Activated naive CD4-positive, alpha-beta T cell treated with anti-CD3 and anti-CD28 coated beads, Interleukin-2, amount 50 U/mL, for 72 hours (primary cell): ENCODE data around the gene DHFR. TPM values are rescaled to one million over a fixed set of nuclear protein-coding genes. Genes with fewer than 3 reads are reported as not detected.
A peak's percentile ranks its signal among the peaks of the same experiment; 100 is the strongest.

ENCODE experiments used
- ATAC-seq, 2 donors: fragments of 150-1000 bp; cut with Tn5 transposase; 2 replicates each; pipeline ENCODE4 v1.10.0; 2021; ENCODE audit warnings: mild to moderate bottlenecking in 2 of 2, moderate library complexity in 2 of 2
- DNase-seq, 2 donors: peaks; one replicate each; pipeline ENCODE4 v3.0.0; 2021 to 2022; ENCODE audit warnings: low spot score in 2 of 2
- H3K27ac Mint-ChIP-seq, 2 donors: one replicate each; pipeline ENCODE4 v1.8.0; 2022; ENCODE audit warnings: mild to moderate bottlenecking in 2 of 2, mixed read lengths in 2 of 2
- H3K36me3 Mint-ChIP-seq, 2 donors: one replicate each; pipeline ENCODE4 v1.8.0; 2022; ENCODE audit warnings: mixed read lengths in 2 of 2
- H3K9me3 Mint-ChIP-seq, 2 donors: one replicate each; pipeline ENCODE4 v1.8.0; 2022; ENCODE audit warnings: mixed read lengths in 2 of 2
- total RNA-seq, 2 donors: library from RNA; stranded (reverse); gene quantifications; one replicate each; pipeline ENCODE4 v1.2.3, GENCODE V29; 2022

The DHFR gene
- 10 to 100 TPM; 81.0 to 89.6 TPM for total RNA-seq

- DNase-seq (peak; percentile 85 to 87), ATAC-seq (peak; percentile 69 to 78)
- Mint-ChIP-seq H3K27ac (peak within 1 kb of the TSS; percentile 92 to 93), H3K9me3 (no peaks in the 10 kb centered on the region), H3K36me3 (peaks cover 26 to 33% of the 10 kb centered on the region in 2 donors)
These were observed at the start of gene DHFR, which contains the start of gene MSH3 for GRCh38 chr5:80654391-80655230. TSS of gene DHFR (minus strand) at chr5:80654983. CDS start at chr5:80654489, 494 bp downstream. TSS of gene MSH3 (plus strand) at chr5:80654652. CDS start at chr5:80654728, 76 bp downstream.

GRCh38 chr5:80704221-80704620, 49.4 kb upstream of the DHFR start:
- DNase-seq (no peak), ATAC-seq (no peak)
- no peak overlapping the region for H3K27ac Mint-ChIP-seq
- peaks cover 0 to 9% of the 10 kb centered on the region in 2 donors for H3K36me3 Mint-ChIP-seq
- no peaks in the 10 kb centered on the region for H3K9me3 Mint-ChIP-seq

GRCh38 chr5:80703747-80704146, 49.0 kb upstream of the DHFR start:
- DNase-seq (no peak), ATAC-seq (no peak)
- Mint-ChIP-seq H3K9me3 (no peaks in the 10 kb centered on the region), H3K36me3 (peaks cover 0 to 9% of the 10 kb centered on the region in 2 donors), H3K27ac (no peak overlapping the region)

DNA sequence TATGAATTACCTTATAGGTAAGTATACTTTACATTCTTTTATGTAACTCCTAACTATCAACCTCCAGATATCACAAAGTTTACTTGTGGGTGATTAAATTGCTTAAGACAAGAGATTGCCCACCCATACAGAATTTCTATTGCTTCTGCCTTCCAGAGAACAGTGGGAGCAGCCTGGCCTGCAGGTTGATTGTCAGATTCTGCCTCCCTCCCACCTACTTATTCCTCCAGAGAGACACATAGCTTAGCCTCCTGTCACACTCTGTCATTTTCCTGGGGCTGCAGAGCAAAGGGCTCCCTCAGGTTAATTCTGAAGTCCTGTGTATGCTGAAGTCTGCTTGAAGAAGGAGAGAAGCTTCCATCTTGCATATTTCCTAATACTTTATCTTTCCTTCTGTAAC, 48.5 kb upstream of the DHFR start:
- H3K36me3 Mint-ChIP-seq: peaks cover under 1 to 12% of the 10 kb centered on the region in 2 donors
- no peak overlapping the region for H3K27ac Mint-ChIP-seq
- no peaks in the 10 kb centered on the region for H3K9me3 Mint-ChIP-seq
- ATAC-seq: no peak
- DNase-seq: no peak

GRCh38 chr5:80701597-80701996, 46.8 kb upstream of the DHFR start:
- DNase-seq (no peak), ATAC-seq (no peak)
- H3K27ac Mint-ChIP-seq: no peak overlapping the region
- no peaks in the 10 kb centered on the region for H3K9me3 Mint-ChIP-seq
- peaks cover 4 to 15% of the 10 kb centered on the region in 2 donors for H3K36me3 Mint-ChIP-seq

- Mint-ChIP-seq H3K36me3 (peaks cover 4 to 6% of the 10 kb centered on the region in 2 donors), H3K27ac (no peak overlapping the region), H3K9me3 (no peaks in the 10 kb centered on the region)
- no peak for DNase-seq
- ATAC-seq: no peak
These were observed 43.6 kb upstream of the DHFR start for GRCh38 chr5:80698369-80698768.

DNA sequence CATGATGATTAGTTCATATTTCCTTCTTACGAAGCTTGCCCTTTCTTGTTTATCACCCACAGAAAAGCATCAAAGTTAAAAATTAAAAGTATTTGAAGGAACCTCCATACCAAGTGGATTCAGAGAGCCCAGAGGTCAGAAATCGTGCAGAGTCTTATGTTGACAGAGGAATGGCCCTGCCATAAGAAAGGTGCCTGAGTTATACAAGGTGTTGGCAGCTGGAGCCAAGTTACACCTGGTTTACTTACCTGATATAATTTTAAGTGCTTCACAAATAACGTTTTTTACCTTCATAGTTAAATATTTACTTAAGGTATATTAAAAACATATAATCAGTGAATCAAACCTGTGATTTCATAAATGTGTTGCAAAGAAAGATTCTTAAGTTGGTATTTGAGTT, 42.3 kb upstream of the DHFR start:
- Mint-ChIP-seq H3K36me3 (peaks cover 4 to 6% of the 10 kb centered on the region in 2 donors), H3K9me3 (no peaks in the 10 kb centered on the region), H3K27ac (no peak overlapping the region)
- no peak for ATAC-seq
- DNase-seq: no peak

DNA sequence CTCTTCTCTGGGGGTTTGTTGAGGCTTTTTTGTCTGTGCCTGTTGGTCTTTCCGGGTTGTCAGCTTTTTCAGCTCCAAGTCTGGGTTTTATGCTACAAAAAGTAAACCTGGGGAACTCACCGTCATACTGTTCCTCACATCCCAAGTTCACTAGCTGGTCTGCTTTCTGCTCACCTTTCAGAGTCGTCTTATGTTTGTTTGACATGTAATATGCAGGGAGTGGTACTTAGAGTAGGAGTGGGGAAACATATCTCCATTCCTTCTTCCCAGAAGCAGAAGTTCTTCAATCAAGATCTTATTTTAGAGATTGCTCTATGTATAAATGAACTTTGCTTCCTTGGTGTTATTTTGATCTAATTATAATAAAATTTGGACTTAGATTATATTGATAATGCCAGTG, 41.7 kb upstream of the DHFR start:
- Mint-ChIP-seq H3K9me3 (no peaks in the 10 kb centered on the region), H3K36me3 (peaks cover 4 to 6% of the 10 kb centered on the region in 2 donors), H3K27ac (no peak overlapping the region)
- no peak for ATAC-seq
- no peak for DNase-seq

- no peak for DNase-seq
- Mint-ChIP-seq H3K36me3 (peaks cover 4 to 6% of the 10 kb centered on the region in 2 donors), H3K27ac (no peak overlapping the region), H3K9me3 (no peaks in the 10 kb centered on the region)
- ATAC-seq: no peak
These were observed 40.9 kb upstream of the DHFR start for GRCh38 chr5:80695666-80696065.

DNA sequence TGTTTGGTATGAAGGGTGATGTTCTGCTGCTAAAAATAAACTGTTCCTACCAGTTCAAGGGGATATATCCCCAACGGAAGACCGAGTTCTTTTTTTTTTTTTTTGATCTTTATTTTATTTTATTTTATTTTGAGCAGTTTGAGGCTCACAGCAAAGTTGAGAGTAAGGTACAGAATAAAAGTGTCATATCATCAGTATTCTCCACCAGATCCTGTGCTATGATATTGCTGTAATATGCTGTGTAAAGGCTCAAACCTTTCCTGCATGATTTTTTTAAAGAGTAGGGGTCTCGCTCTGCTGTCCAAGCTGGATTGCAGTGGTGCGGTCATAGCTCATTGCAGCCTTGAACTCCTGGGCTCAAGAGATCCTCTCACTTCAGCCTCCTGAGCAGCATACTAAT, 34.8 kb upstream of the DHFR start:
- Mint-ChIP-seq H3K36me3 (no peaks in the 10 kb centered on the region), H3K27ac (no peak overlapping the region), H3K9me3 (no peaks in the 10 kb centered on the region)
- DNase-seq: no peak
- no peak for ATAC-seq

DNA sequence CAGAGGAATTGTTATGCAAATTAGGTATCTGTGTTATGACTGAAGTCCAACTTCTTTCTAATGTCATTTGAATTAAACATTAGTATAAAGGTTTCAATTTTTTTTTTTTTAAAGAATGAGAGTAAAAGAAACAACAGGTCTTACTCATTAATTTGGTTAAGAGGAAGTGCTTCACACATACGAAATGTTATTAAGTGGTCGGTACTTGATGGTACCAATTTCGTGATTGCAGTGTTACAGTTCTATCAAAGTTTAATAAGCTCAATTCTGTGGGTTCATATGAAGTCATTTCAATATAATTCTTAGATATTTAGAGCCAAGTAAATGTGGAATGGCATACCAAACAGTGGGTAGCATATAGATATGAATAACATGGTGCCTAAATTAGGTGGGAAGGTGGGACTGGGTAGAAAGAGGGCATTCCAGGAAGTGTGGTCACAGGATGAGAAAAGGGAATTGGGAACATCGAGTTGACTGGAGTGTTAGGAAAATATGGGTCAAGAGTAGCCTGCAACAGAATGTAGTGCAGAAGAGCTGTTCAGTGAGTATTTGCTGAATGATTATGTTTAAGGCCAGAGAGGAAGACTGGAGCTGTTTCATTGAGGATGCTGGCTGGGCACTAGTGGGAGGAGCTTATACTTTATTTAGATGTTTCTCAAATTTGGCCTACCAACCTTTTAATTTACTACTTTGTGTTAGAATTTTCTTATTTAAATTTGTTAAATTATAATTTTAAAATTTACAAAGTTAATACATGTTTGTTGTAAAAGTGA, 34.1 kb upstream of the DHFR start:
- H3K9me3 Mint-ChIP-seq: no peaks in the 10 kb centered on the region
- no peak for ATAC-seq
- no peak for DNase-seq
- peak overlapping the region in 1 of 2 donors; percentile 41 for H3K27ac Mint-ChIP-seq
- peaks cover 0 to 1% of the 10 kb centered on the region in 2 donors for H3K36me3 Mint-ChIP-seq

GRCh38 chr5:80686757-80687156, 32.0 kb upstream of the DHFR start:
- Mint-ChIP-seq H3K9me3 (no peaks in the 10 kb centered on the region), H3K27ac (no peak overlapping the region), H3K36me3 (peaks cover 4 to 13% of the 10 kb centered on the region in 2 donors)
- no peak for DNase-seq
- ATAC-seq: no peak

DNA sequence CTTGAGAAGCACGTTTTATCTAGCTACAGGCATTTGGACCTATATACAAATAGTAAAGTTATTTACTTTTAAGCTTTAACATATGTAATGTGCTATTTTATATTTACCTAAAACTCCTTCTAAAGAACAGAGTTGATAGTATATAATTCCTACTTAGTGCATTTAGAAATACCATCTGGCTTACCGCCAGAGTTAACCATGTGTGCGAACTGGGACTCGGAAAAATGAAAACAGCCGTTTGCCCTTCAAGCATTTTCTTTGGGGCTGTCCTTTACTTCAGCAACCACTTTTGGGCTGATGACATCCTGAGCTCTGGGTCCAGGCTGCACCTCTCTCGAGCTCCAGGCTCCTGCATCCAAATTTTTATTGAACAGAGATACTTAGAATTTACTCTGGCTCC, 21.9 kb upstream of the DHFR start:
- Mint-ChIP-seq H3K9me3 (no peaks in the 10 kb centered on the region), H3K36me3 (peaks cover 4 to 17% of the 10 kb centered on the region in 2 donors), H3K27ac (no peak overlapping the region)
- DNase-seq: no peak
- no peak for ATAC-seq

DNA sequence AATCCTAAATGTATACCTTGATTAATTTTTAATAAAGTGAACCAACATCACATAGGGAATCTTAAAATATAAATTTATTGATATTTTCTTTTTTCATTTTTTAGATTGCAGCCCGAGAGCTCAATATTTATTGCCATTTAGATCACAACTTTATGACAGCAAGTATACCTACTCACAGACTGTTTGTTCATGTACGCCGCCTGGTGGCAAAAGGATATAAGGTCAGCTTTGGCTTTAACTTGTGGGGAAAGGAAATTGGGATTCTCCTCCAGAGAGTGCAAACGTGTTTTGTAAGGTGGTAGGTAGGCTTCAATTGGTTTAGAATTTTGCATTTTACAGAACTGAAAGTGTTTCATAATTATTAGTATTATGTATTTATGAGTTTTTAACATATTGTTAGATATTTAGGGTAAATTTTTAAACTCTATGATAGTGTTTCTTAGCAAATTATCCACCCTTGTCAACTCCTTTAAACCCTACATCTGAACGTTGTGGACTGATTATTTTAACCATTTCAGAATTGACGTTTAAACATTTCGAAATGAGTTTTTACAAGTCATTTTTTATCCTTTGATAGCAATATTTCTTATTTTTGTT, 17.5 kb upstream of the DHFR start:
- Mint-ChIP-seq H3K36me3 (peaks cover 4 to 10% of the 10 kb centered on the region in 2 donors), H3K27ac (no peak overlapping the region), H3K9me3 (no peaks in the 10 kb centered on the region)
- ATAC-seq (peak; percentile 75 to 80), DNase-seq (peak in 1 of 2 donors; percentile 72)

DNA sequence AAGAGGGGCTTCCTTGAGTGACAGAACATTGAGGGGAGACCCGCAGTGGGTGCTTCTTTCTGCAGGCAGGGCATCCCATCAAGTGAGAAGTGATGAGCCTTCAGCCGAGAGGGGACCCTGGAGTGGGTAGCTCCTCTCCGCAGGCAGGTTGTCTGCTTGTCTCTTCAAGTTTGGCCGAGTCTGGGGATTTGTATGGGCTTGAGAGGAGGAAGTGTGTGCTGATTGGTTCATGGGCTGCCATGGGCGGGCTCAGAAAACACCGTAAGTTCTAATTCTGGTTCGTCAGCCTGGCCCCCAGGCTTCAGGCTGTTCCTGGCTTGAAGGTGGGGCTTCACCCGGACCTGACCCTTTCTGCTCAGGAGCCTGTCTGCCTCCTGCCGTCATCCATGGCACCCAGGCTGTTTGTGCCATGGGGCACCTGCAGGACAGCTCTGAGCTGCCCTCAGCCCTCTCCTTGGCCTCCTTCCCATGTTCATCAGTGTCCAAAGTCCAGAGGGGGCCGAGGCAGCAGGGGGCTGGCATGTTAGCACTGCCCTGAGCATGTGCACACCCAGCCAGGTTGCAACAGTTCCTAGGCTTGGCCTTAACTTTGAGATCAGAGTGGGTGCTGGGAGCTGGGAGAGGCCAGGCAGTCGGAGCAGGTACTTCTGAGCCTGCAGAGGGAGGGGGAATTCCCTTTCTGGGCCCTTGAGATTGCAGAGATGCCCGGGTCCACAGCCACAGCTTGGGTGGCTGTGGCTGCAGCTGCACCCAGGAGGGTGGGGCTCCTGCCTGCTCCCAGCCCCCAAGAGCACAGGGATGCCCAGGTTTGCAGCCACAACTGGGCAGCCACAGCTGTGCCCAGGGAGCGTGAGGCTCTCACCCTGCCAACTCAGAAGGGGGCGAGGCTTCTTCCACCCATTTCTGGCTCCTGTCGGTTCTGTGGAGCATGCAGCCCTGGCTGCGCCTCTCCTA, 13.5 kb upstream of the DHFR start:
- Mint-ChIP-seq H3K36me3 (peaks cover 6 to 22% of the 10 kb centered on the region in 2 donors), H3K9me3 (no peaks in the 10 kb centered on the region), H3K27ac (peak overlapping the region in 1 of 2 donors; percentile 40)
- ATAC-seq: peak in 1 of 2 donors; percentile 35
- no peak for DNase-seq

DNA sequence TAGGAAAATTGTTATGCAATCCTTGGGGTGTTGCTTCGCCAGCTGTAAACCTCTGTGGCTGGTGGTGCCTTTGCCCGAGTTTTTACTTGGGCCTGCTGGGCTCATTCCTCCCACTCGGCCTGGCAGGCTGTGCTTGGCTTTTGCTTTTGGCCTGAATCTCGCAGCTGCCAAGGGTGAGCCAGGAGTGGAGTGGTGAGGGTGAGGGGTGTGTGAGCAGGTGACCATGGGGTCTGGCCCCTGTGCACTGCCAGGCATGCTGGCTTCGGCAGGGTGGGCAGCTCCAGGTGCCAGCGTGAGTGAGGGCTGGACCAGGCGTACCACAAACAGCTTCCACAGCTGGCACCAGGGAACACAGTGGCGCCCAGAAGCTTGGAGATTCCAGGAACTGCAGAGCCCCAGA, 12.6 kb upstream of the DHFR start:
- Mint-ChIP-seq H3K36me3 (peaks cover 9 to 16% of the 10 kb centered on the region in 2 donors), H3K9me3 (no peaks in the 10 kb centered on the region), H3K27ac (no peak overlapping the region)
- no peak for DNase-seq
- no peak for ATAC-seq
